Measurements from ENCODE around the gene KY.

DNA sequence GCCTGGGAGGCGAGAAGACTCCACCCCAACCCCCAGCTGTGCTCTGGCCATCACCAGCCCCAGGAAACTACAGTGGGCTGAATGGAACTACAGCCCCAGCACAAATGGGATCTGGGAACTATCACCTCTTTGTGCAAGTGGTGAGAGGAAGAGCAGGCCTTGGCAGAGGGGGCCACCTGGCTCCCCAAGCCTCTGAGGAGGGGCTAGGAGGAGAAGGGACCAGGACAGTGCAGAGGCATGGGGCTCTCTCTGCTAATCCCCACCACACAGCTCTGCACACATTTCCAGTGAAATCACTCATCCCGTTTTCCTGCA lies 31.6 kb downstream of the KY start:
- no peak for TF ChIP-seq CTCF (IDR thresholded peaks at IDR 0.05)
- TF ChIP-seq POLR2A (IDR thresholded peaks at IDR 0.05), result no peak
